OCI-LY1 (cell line): ENCODE data around the gene FRAS1.

ENCODE experiments used
- H2AFZ ChIP-seq: fragments of 200-600 bp; sonication (generic), shearing (Covaris generic); 2 replicates; pipeline ENCODE4 v1.6.0; 2014; ENCODE audit warnings: antibody characterized with exemption, mild to moderate bottlenecking, low read length
- H3F3A ChIP-seq: fragments of 200-600 bp; sonication (generic), shearing (Covaris generic); 2 replicates; pipeline ENCODE4 v1.6.0; 2014; ENCODE audit warnings: mild to moderate bottlenecking, antibody characterized with exemption, low read length, moderate library complexity; ENCODE audit not compliant: insufficient read depth
- H3K27ac ChIP-seq: fragments of 200-600 bp; sonication (generic); 2 replicates; pipeline ENCODE4 v1.5.1; 2014; ENCODE audit warnings: low read length, mixed run types, mild to moderate bottlenecking, low read depth; ENCODE audit not compliant: poor library complexity, severe bottlenecking
- H3K27me3 ChIP-seq: fragments of 200-600 bp; sonication (generic); 2 replicates; pipeline ENCODE4 v1.6.0; 2014; ENCODE audit warnings: antibody characterized with exemption, mild to moderate bottlenecking, low read length, moderate library complexity; ENCODE audit not compliant: insufficient read depth
- H3K36me3 ChIP-seq: fragments of 200-600 bp; sonication (generic); 2 replicates; pipeline ENCODE4 v1.6.1; 2014; ENCODE audit warnings: mild to moderate bottlenecking, antibody characterized with exemption, low read length, moderate library complexity, mixed read lengths; ENCODE audit not compliant: insufficient read depth
- H3K4me1 ChIP-seq: fragments of 200-600 bp; sonication (generic); 2 replicates; pipeline ENCODE4 v1.5.1; 2014; ENCODE audit warnings: mild to moderate bottlenecking, low read length, moderate library complexity; ENCODE audit not compliant: insufficient read depth, severe bottlenecking
- H3K4me2 ChIP-seq: fragments of 200-600 bp; sonication (generic), shearing (Covaris generic); 2 replicates; pipeline ENCODE4 v1.6.1; 2014; ENCODE audit warnings: low read length
- H3K4me3 ChIP-seq: fragments of 200-600 bp; sonication (generic); 2 replicates; pipeline ENCODE4 v1.5.1; 2014; ENCODE audit warnings: low read length, low read depth, mild to moderate bottlenecking, mixed read lengths; ENCODE audit not compliant: poor library complexity, severe bottlenecking
- H3K79me2 ChIP-seq: fragments of 200-600 bp; shearing (Covaris generic); 2 replicates; pipeline ENCODE4 v1.6.1; 2016; ENCODE audit warnings: mixed run types, low read length, mixed read lengths; ENCODE audit not compliant: insufficient read depth
- H3K9ac ChIP-seq: fragments of 200-600 bp; sonication (generic), shearing (Covaris generic); 2 replicates; pipeline ENCODE4 v1.6.1; 2014; ENCODE audit warnings: mild to moderate bottlenecking, low read length, mixed read lengths
- H3K9me2 ChIP-seq: fragments of 200-600 bp; sonication (generic), shearing (Covaris generic); 2 replicates; pipeline ENCODE4 v1.6.1; 2014; ENCODE audit warnings: low read depth, mild to moderate bottlenecking, low read length, mixed read lengths
- H3K9me3 ChIP-seq: fragments of 200-600 bp; shearing (Covaris generic); 2 replicates; pipeline ENCODE4 v1.6.1; 2014; ENCODE audit warnings: low read length, mixed read lengths
- H4K20me1 ChIP-seq: fragments of 200-600 bp; sonication (generic), shearing (Covaris generic); 2 replicates; pipeline ENCODE4 v1.6.0; 2016; ENCODE audit warnings: mild to moderate bottlenecking, low read length; ENCODE audit not compliant: insufficient read depth
- CTCF ChIP-seq: fragments of 200-600 bp; sonication (generic), shearing (Covaris generic); IDR thresholded peaks from 2 replicates; pipeline ENCODE4 v1.5.1; 2017; ENCODE audit warnings: mild to moderate bottlenecking, antibody characterized with exemption, low read length, moderate library complexity, mixed read lengths
- EZH2 ChIP-seq: fragments of 200-600 bp; sonication (generic), shearing (Covaris generic); IDR thresholded peaks from 2 replicates; pipeline ENCODE4 v1.8.0; 2017; ENCODE audit warnings: borderline replicate concordance, mixed run types, mild to moderate bottlenecking, antibody characterized with exemption, low read length, moderate library complexity, mixed read lengths

Gene FRAS1

GRCh38 chr4:78166622-78167021 is 109.5 kb downstream of the FRAS1 start:
- H3K36me3 ChIP-seq: no peaks in the 10 kb centered on the region
- no peak for TF ChIP-seq EZH2
- TF ChIP-seq CTCF: no peak
- no peaks in the 10 kb centered on the region for H3K9me3 ChIP-seq
- H3F3A ChIP-seq: no peaks in the 10 kb centered on the region
- no peaks in the 10 kb centered on the region for H4K20me1 ChIP-seq
- no peak overlapping the region for H3K4me3 ChIP-seq
- H3K27ac ChIP-seq: no peak overlapping the region
- no peaks in the 10 kb centered on the region for H3K4me1 ChIP-seq
- no peaks in the 10 kb centered on the region for H3K79me2 ChIP-seq
- H3K4me2 ChIP-seq: no peak overlapping the region
- H3K9ac ChIP-seq: no peak overlapping the region
- no peaks in the 10 kb centered on the region for H3K9me2 ChIP-seq
- no peak overlapping the region for H2AFZ ChIP-seq
- H3K27me3 ChIP-seq: no peaks in the 10 kb centered on the region

GRCh38 chr4:78167510-78167909 is 110.4 kb downstream of the FRAS1 start:
- Histone ChIP-seq H3K4me3 (no peak overlapping the region), H3K4me2 (no peak overlapping the region), H3K27me3 (no peaks in the 10 kb centered on the region), H3K36me3 (no peaks in the 10 kb centered on the region), H3F3A (no peaks in the 10 kb centered on the region), H3K9me3 (no peaks in the 10 kb centered on the region), H2AFZ (no peak overlapping the region), H3K79me2 (no peaks in the 10 kb centered on the region), H3K9me2 (no peaks in the 10 kb centered on the region), H3K27ac (no peak overlapping the region), H3K4me1 (no peaks in the 10 kb centered on the region), H4K20me1 (no peaks in the 10 kb centered on the region), H3K9ac (no peak overlapping the region)
- TF ChIP-seq EZH2: no peak
- TF ChIP-seq CTCF: no peak

- Histone ChIP-seq H2AFZ (no peak overlapping the region), H3K27ac (no peak overlapping the region), H3K27me3 (no peaks in the 10 kb centered on the region), H3K4me2 (no peak overlapping the region), H3K79me2 (no peaks in the 10 kb centered on the region), H4K20me1 (no peaks in the 10 kb centered on the region), H3K9me2 (no peaks in the 10 kb centered on the region), H3F3A (no peaks in the 10 kb centered on the region), H3K9me3 (no peaks in the 10 kb centered on the region), H3K4me3 (no peak overlapping the region), H3K4me1 (no peaks in the 10 kb centered on the region), H3K36me3 (no peaks in the 10 kb centered on the region), H3K9ac (no peak overlapping the region)
- TF ChIP-seq CTCF (no peak), EZH2 (no peak)
Measured at GRCh38 chr4:78168029-78168428, 110.9 kb downstream of the FRAS1 start.
